ENCODE measurements around the gene CRACR2A. TPM values are rescaled to one million over a fixed set of nuclear protein-coding genes. Genes with fewer than 3 reads are reported as not detected.
A peak's percentile ranks its signal among the peaks of the same experiment; 100 is the strongest.

Gene CRACR2A
- total and polyA plus RNA-seq, 10 of the 15 experiments (the other 5 are each of a cell fraction or from before 2014, with no cell fraction given) = 2.1 to 18.0 (median 13.2) TPM

DNA sequence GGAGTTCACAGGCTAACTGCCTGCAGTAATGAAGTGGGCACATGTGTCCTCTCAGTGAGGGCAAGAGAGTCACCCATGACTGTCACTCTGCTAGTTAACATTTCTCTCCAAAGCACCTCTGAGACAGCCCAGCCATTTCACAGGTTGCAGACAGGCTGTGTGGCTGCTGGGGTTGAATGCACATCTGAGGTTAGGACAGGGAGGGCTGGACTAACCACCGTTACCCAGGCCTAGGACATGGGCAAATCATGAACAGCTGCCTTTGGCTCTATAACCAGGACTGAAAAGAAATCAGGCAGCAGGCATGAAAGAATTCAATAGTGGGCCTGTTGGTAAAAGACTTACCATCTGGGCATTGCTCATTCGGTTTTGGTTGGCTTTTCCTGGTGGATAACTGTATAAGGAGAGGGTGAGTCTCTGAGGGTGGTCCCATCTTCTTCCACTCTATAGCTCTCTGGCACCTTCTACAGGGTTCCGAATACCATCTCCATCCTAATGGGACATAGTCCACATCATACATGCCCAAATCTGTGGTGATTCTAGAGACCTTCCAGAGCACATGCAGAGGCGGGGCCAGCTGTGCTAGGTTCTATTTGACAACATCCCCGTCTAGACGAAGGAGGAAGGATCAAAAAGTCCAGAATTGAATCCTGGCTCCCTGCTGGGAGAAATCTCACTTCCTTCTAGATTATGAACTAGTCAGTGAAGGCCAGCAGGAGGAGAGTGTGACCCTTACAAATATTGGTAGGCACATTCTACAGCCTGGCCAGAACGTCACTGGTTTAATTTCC is 10.8 kb downstream of the CRACR2A start:
- 89% methylated on average over 7 of the region's 7 CpGs for WGBS (ENCODE audit: insufficient coverage, insufficient replicate concordance, low lambda C conversion rate, missing lambda C conversion rate)
- no peaks in the 10 kb centered on the region for H4K20me1 ChIP-seq (ENCODE audit: control insufficient read depth, insufficient read depth)
- H3K4me2 ChIP-seq (ENCODE audit: control insufficient read depth, insufficient read depth) = no peak overlapping the region
- DNase-seq (ENCODE audit: low read depth, low spot score) (no peak), FAIRE-seq (no peak), ATAC-seq (peak; percentile 40)
- no peaks in the 10 kb centered on the region; the same call in 1 of the 2 replicates for H3K79me2 ChIP-seq (ENCODE audit: control insufficient read depth, insufficient read depth, low read length)
- H3K4me3 ChIP-seq = no peak overlapping the region
- POLR2A ChIA-PET = interaction anchor here (0.5 kb wide), 1 partner anchor 729 kb away, joined by 5 read pairs; no protein-coding TSS in a partner anchor
- CTCF ChIA-PET = interaction anchor here (1.2 to 1.4 kb wide), 2 partner anchors 35 to 61 kb away, joined by 3 to 4 read pairs; no protein-coding TSS in a partner anchor
- no peaks in the 10 kb centered on the region for H3K27me3 ChIP-seq (replicated peaks in 1 of 2; ENCODE audit: control insufficient read depth in 2 of 2, insufficient read depth in 2 of 2, low read length in 1 of 2)
- intact Hi-C loops (cut with micrococcal nuclease; ENCODE audit: unreplicated experiment) = no loop called here
- peaks cover 8% of the 10 kb centered on the region for H3K9me3 ChIP-seq (replicated peaks; ENCODE audit: control insufficient read depth, insufficient read depth, low read length)
- no TSS peak for BruUV-seq (replicated peaks)
- peaks cover 0 to 10% of the 10 kb centered on the region in 2 experiments; a peak in 2 of 4 replicates for H3K36me3 ChIP-seq (ENCODE audit: control insufficient read depth in 2 of 2, insufficient read depth in 2 of 2, low read length in 1 of 2)
- H3K27ac ChIP-seq (ENCODE audit: control insufficient read depth, insufficient read depth) = no peak overlapping the region
- H2AFZ ChIP-seq (ENCODE audit: control insufficient read depth, low read depth, low read length) = no peak overlapping the region; the same call in 1 of the 2 replicates
- SMC1A ChIA-PET (ENCODE audit: uncharacterized antibody, unreplicated experiment) = interaction anchor here (1.2 to 1.4 kb wide), 2 partner anchors 12 to 14 kb away, joined by 3 read pairs; no protein-coding TSS in a partner anchor
- H3K4me1 ChIP-seq (ENCODE audit: control insufficient read depth, insufficient read depth, low read length) = no peaks in the 10 kb centered on the region
- in situ Hi-C loops (cut with MboI) = no loop called here
- H3K9ac ChIP-seq (ENCODE audit: control insufficient read depth, insufficient read depth, low read length) = no peak overlapping the region
- RAD21 ChIA-PET (ENCODE audit: unreplicated experiment) = interaction anchor here (0.5 kb wide), 1 partner anchor 20 kb away, joined by 3 read pairs; no protein-coding TSS in a partner anchor
- TF ChIP-seq, protein P1, sequence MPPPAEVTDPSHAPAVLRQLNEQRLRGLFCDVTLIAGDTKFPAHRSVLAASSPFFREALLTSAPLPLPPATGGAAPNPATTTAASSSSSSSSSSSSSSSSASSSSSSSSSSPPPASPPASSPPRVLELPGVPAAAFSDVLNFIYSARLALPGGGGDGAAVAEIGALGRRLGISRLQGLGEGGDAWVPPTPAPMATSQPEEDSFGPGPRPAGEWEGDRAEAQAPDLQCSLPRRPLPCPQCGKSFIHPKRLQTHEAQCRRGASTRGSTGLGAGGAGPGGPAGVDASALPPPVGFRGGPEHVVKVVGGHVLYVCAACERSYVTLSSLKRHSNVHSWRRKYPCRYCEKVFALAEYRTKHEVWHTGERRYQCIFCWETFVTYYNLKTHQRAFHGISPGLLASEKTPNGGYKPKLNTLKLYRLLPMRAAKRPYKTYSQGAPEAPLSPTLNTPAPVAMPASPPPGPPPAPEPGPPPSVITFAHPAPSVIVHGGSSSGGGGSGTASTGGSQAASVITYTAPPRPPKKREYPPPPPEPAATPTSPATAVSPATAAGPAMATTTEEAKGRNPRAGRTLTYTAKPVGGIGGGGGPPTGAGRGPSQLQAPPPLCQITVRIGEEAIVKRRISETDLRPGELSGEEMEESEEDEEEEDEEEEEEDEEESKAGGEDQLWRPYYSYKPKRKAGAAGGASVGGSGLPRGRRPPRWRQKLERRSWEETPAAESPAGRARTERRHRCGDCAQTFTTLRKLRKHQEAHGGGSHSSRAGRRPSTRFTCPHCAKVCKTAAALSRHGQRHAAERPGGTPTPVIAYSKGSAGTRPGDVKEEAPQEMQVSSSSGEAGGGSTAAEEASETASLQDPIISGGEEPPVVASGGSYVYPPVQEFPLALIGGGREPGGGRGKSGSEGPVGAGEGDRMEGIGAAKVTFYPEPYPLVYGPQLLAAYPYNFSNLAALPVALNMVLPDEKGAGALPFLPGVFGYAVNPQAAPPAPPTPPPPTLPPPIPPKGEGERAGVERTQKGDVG (CRISPR knock-in tag; IDR thresholded peaks at IDR 0.05) = no peak
- TF ChIP-seq JUND (IDR thresholded peaks at IDR 0.05; ENCODE audit: low read depth, low read length) = no peak
- no peak for TF ChIP-seq ZNF622 (IDR thresholded peaks at IDR 0.05)
- TF ChIP-seq MXI1 (IDR thresholded peaks at IDR 0.05; ENCODE audit: low read depth, low read length) = no peak
- no peak for TF ChIP-seq EGR1 (IDR thresholded peaks at IDR 0.05; ENCODE audit: borderline replicate concordance in 1 of 2, low read depth in 2 of 2, low read length in 2 of 2)
- TF ChIP-seq, protein P2, sequence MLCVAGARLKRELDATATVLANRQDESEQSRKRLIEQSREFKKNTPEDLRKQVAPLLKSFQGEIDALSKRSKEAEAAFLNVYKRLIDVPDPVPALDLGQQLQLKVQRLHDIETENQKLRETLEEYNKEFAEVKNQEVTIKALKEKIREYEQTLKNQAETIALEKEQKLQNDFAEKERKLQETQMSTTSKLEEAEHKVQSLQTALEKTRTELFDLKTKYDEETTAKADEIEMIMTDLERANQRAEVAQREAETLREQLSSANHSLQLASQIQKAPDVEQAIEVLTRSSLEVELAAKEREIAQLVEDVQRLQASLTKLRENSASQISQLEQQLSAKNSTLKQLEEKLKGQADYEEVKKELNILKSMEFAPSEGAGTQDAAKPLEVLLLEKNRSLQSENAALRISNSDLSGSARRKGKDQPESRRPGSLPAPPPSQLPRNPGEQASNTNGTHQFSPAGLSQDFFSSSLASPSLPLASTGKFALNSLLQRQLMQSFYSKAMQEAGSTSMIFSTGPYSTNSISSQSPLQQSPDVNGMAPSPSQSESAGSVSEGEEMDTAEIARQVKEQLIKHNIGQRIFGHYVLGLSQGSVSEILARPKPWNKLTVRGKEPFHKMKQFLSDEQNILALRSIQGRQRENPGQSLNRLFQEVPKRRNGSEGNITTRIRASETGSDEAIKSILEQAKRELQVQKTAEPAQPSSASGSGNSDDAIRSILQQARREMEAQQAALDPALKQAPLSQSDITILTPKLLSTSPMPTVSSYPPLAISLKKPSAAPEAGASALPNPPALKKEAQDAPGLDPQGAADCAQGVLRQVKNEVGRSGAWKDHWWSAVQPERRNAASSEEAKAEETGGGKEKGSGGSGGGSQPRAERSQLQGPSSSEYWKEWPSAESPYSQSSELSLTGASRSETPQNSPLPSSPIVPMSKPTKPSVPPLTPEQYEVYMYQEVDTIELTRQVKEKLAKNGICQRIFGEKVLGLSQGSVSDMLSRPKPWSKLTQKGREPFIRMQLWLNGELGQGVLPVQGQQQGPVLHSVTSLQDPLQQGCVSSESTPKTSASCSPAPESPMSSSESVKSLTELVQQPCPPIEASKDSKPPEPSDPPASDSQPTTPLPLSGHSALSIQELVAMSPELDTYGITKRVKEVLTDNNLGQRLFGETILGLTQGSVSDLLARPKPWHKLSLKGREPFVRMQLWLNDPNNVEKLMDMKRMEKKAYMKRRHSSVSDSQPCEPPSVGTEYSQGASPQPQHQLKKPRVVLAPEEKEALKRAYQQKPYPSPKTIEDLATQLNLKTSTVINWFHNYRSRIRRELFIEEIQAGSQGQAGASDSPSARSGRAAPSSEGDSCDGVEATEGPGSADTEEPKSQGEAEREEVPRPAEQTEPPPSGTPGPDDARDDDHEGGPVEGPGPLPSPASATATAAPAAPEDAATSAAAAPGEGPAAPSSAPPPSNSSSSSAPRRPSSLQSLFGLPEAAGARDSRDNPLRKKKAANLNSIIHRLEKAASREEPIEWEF (IDR thresholded peaks at IDR 0.05; ENCODE audit: insufficient replicate concordance, low read depth, low read length) = no peak
- TF ChIP-seq RBBP5 (conservative IDR thresholded peaks at IDR 0.05) = no peak
- TF ChIP-seq ZNF384 (IDR thresholded peaks at IDR 0.05; ENCODE audit: borderline replicate concordance, low read depth, low read length) = no peak
- no peak for TF ChIP-seq NFXL1 (IDR thresholded peaks at IDR 0.05; ENCODE audit: borderline replicate concordance)
- no peak for TF ChIP-seq JUNB (IDR thresholded peaks at IDR 0.05)
- TF ChIP-seq, protein P3, sequence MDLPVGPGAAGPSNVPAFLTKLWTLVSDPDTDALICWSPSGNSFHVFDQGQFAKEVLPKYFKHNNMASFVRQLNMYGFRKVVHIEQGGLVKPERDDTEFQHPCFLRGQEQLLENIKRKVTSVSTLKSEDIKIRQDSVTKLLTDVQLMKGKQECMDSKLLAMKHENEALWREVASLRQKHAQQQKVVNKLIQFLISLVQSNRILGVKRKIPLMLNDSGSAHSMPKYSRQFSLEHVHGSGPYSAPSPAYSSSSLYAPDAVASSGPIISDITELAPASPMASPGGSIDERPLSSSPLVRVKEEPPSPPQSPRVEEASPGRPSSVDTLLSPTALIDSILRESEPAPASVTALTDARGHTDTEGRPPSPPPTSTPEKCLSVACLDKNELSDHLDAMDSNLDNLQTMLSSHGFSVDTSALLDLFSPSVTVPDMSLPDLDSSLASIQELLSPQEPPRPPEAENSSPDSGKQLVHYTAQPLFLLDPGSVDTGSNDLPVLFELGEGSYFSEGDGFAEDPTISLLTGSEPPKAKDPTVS (IDR thresholded peaks at IDR 0.05; ENCODE audit: low read depth, low read length) = no peak
- TF ChIP-seq IRF4 (IDR thresholded peaks at IDR 0.05; ENCODE audit: low read depth, low read length) = no peak
- TF ChIP-seq HDGF (IDR thresholded peaks at IDR 0.05) = no peak

All from GM12878 (cell line).